ENCODE results near the gene GTF2H3.
"Not testable (repeated sequence)": the region's sequence is repeated elsewhere in the genome, so short reads cannot be mapped to it uniquely, and the experiment has no call there.

Gene GTF2H3

DNA sequence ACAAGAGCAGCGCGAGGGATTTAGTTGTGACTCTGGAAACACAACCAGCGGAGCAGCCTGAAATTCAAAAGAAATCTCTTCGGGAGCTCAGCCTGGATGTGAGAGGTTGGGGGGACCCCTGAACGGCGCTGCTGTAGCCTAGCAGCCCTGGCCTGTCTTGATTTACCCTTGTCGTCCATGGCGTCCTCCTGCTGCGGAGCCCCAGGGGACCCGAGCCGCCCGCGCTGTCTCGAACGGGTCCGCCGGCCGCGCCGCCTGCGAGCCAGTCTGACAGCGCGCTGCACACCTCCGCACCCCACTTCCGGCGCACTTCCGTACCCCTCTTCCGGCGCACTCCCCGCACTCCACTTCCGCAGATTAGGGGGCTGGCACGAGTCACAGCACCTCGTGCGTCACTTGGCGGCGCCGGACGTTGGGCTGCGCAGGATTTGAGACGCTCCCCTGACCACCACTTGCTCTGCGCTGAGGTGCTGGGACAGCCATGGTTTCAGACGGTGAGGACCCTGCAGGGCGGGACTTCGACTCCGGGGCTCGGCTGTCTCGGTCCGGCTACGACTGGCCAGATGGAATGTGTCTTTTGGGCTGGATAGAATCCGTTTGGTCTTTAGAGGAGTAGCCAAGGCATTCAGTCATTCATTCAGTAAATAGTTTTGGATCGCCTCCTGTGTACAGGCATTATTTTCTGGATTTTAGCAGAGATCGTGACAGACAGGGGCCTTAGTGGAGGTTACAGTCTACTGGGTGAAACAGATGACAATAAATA is at the start of gene GTF2H3, which contains the start of gene EIF2B1:
TSS of gene GTF2H3 (plus strand) at position 451 of the 763 bp plus-strand sequence. CDS start at position 482, 31 bp downstream.
TSS of gene EIF2B1 (minus strand) at position 308 of the 763 bp plus-strand sequence. CDS start at position 179, 129 bp downstream.
- peak; percentile 94 for DNase-seq

DNA sequence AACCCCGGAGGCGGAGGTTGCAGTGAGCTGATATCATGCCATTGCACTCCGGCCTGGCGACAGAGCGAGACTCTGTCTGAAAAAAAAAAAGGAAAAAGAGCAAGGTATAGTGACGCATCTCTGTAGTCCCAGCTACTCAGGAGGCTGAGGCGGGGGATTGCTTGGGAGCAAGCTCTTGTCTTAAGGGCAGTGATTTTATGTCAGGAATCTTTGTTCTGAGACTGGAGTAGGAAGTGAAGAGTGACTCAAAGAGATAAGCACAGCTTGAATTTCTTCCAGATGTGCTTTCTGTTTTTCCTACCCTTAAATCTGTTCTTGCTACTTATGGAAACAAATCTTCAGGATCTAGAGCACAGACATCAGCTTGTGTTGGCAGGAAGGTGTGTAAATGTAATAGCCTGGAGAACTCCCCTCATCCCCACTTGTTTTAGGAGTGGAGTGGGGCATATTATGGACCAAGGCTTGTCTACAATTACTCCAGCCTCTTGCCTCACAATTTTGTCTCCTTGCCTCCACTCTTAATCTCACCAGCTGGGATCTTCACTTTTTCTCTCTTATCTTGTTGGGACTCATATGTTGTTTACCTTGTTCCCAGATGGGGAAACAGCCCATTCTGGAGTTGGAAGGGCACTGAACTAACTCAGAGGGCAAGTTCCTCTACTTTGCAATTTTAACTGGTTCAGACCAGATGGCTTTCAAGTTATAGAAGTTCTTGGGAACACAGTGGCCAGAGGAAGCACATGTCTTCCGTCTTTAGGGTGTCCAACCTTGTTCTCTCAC is 41.7 kb upstream of the GTF2H3 start:
- no peak for DNase-seq

DNA sequence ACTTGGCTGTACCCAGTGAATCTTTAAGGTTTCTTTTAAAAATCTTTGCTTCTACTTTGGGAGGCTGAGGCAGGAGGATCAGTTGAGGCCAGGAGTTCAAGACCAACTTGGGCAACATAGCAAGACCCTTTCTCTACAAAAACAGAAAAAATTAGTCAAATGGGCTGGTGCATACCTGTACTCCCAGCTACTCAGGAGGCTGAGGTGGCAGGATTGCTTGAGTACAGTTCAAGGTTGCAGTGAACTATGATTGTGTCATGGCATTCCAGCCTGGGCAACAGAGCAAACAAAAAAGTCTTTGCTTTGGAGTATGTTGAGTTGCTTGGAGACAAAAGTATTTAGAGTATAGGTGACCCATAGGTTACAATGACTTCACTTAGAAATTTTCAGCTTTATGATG is 37.9 kb upstream of the GTF2H3 start:
- no peak for DNase-seq

DNA sequence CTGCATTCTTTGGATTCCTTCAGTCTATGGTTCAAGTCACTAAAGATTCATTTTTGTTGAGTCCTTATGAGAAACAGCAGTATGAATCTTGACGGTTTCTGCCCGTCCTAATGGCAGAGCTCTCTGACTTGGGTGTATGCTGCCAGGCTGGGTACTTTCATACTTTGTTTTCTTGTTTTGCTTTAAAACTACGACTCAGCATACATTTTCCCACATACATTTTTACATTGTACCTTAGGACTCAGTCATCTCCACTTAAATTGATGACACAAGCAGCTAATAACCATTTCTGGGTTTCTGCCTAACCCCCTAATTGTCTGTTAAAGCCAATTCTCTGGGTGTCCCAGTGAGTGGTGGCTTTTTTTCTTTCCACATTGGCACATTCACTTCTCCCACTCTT is 36.5 kb upstream of the GTF2H3 start:
- no peak for DNase-seq

DNA sequence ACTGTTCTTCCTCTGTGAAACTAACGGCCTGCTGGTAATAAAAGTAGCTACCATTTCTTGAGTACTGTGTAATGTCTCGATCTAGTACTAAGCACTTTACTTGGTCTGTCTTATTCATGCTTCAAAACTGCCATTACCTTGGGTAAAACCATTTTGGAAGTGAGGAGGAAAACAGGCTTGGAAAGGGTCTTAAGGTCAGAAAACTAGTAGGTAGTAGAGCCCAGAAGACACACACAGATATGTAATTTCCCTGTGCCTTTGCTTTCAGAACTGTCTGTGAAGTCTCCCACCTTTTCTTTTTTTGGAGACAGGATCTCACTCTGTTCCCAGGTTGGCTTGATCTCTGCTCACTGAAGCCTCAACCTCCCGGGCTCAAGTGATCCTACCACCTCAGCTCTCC is 35.1 kb upstream of the GTF2H3 start:
- no peak for DNase-seq

DNA sequence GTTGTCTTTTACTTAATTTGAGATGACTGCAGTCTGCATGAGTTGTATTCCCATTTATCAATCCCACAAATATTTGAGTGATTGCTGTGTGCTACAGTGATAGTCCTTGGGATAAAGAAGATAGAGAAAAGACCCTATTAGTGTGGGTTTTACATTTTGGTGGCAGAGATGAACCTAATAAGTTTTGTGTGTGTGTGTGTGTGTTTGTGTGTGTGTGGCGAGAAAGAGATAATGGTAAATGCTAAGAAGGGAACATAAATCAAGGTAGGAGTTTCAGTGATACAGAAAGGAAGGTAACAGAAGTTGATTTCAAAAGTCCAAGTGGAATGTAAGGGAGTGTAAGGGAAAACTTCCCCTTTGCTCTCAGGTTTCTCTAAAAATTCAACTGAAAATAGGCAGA is 34.3 kb upstream of the GTF2H3 start:
- no peak for DNase-seq

DNA sequence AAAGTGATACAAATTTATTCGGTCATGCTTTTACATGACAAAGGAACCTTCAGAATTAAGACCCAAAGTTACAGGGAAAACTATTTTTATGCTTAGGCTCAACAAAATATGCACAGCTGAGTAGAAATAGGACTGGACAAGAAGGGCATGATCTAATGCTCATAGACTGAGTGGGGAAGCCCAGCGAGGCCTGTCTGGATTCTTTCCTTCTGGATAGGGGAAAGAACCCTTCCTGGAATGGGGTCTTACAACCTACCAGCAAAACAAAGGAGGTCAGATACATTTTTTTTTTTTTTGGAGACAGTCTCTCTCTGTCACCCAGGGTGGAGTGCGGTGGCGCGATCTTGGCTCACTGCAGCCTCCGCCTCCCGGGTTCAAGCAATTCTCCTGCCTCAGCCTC is 33.9 kb upstream of the GTF2H3 start:
- DNase-seq = no peak

DNA sequence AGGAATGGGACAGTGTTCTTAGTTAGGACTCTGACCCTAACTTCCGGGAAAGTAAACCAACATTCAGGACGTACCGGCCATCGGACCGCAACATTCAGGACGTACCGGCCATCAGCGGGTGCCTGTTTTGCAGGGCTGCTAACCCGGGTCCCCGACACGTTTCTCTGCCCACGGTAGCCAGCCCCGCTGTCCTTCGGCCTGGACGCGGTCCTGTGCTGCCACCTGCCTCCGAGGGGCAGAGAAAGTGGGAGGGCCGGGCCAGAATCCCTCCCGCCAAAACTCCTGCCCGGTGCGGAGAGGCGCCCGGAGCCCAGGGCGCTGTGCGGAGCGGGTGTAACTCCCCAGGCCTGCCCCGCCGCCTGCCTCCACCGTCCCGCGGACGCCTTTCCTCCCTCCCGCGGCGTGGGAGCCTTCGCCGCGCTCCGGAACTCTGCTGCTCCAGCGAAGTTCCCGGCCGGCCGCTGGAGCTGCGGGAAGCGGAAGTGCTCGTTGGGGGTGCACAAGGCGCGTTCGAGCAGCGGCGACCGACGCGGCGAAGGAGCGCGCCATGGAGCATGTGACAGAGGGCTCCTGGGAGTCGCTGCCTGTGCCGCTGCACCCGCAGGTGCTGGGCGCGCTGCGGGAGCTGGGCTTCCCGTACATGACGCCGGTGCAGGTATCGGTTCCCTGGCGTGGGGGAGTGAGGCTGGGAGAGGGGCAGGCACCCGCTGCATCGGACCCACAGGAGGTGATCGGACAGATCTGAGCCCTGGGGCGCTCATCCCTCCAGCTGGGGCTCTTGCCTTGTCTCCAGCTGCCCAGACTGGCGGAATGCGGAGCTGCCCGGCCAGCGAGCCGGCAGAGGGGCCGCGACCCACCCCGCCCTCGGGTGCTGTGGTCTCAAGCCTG is 31.8 kb upstream of the GTF2H3 start, which contains the start of gene DDX55:
TSS of gene DDX55 (plus strand) at position 498 of the 888 bp plus-strand sequence. CDS start at position 548, 50 bp downstream.
- peak; percentile 41 for DNase-seq

DNA sequence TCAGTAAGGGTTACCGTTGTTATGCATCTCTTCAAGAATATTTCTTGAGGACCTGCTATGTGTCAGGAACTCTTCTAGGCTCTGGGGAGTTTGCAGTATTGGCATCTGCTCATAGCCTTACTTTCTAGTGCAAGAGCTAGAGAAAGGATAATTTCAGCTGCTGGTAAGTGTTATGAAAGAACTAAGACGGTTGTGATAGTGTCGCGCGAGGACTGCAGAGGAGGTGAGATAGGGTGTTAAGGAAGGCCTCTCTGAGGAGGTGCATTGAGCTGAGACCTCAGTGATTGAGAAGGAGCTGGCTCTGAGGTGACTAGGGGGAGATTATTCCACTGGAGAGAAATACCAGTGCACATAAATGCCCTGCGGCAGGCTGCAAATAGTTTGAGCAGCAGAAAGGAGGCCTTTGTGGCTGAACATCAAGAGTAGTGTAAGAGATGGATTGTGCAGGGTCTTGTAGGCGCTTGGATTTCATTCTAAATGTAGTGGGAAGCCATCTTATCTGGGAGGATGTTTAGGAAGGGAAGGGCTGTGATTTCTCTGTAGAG is 30.9 kb upstream of the GTF2H3 start:
- no peak for DNase-seq

DNA sequence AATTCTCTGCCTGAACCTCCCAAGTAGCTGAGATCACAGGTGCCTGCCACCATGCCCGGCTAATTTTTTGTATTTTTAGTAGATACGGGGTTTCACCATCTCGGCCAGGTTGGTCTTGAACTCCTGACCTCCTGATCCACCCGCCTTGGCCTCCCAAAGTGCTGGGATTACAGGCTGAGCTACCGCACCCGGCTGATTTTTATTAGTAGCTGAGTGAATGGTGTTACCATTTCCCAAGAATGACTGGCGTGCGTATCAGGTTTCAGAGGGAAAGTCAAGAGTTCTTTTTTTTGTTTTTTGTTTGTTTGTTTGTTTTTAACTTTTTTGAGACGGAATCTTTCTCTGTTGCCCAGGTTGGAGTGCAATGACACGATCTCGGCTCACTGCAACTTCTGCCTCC is 30.1 kb upstream of the GTF2H3 start:
- not testable (repeated sequence) for DNase-seq

DNA sequence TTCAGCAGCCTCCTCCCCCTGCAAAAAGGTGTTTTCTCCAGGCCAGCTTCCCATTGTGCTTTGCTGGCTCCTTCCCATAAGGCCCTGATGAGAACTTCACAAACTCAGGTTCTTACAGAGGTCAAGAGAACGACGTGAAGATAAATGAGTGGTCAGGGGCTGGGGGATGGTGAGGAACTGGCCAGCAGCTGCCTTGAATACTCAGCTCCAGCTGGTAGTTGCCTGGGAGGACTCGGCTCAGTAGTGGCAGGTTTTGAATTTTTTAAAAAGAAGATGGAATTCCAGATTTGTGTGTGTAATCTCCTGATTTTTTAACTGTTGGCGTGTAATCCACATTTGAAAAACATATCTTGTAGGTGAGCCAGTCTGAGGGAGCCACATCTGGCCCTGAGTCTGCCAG is 25.9 kb upstream of the GTF2H3 start:
- DNase-seq = no peak

DNA sequence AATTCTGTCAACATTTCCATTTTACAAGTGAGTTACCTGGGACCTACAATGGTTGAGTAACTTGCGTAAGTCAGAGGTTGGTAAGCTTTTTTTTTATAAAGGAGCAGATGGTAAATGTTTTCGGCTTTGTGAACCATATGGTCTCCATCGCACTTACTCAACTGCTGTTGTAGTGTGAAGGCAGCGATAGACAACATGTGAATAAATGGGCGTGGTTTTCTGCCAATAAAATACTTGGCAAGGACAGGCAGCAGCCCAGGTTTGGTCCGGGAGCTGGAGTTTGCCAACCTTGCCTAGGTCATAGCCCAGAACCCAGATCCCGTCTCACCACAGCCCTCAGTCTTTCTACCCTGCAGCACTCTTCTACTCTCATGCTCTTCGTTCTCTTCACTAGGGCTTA is 25.4 kb upstream of the GTF2H3 start:
- no peak for DNase-seq

DNA sequence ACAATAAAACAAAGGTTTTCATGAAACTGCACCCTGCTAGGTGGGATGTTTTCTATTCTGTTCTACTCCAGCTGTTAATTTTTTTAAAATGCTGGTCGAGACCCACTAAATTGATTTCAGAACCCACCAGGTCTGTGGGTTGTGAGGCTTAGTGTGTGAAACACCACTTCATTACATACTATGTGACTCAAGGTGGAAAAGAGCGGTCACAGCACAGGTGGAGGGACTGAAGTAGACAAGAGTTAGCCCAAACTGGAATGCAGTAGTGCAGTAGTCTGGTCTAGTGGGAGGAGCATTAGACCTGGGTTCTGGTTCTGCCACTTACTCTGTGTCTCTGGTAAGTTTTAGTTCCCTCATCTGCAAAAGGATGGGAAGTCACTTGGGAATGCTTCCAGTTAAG is 19.5 kb upstream of the GTF2H3 start:
- DNase-seq = no peak

DNA sequence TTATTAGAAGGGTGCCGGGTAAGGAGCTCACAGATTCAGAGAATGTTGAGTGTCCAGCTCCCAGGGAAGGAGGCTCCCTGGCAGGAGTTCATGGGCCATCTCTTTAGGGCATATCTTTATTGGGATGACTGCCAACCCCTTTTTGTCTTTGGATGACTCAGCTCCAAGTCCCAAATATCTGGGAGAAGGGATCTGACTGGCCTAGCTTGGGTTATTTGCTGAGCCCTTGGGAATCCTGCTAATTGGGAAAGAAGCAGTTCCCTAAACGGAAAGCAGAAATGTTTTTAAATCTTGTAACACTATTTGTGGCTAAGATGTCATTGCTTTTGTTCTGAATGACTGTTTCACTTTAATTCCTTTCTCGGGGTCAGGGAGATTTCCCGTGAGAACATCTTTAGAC is 19.1 kb upstream of the GTF2H3 start:
- no peak for DNase-seq

DNA sequence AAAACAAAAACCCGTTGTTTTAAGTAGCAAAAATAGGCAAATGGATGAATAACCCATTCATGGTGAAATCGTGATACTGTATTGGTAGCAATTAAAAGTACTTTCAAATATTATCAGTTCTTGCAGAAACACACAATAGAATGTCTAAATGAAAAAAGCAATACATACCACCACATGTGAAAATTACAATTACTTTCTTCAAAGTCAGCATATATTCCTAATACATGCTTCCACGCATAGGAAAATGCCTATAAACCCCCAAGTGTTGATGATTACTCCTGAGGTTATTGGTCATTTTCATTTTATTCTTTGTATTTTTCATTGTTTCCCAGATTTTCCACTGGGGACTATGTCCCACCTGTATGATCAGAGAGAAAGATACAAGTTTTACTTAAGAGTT is 16.5 kb upstream of the GTF2H3 start:
- no peak for DNase-seq

DNA sequence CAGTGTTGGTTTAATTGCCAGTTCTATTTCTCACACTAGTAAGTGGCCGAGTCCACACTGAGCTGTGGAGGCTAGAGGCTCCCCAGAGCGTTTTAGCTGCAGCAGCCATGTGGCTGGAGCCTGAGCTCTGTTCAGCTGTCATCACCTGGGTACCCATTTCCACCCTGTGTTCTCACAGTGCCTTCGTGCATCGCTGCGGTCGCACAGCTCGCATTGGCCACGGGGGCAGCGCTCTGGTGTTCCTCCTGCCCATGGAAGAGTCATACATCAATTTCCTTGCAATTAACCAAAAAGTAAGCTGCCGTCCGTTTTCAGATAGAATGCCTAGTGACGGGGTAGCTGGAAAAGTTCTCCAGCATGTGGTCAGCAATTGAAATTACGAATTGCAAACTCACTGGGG is 16.0 kb upstream of the GTF2H3 start:
- DNase-seq = no peak

DNA sequence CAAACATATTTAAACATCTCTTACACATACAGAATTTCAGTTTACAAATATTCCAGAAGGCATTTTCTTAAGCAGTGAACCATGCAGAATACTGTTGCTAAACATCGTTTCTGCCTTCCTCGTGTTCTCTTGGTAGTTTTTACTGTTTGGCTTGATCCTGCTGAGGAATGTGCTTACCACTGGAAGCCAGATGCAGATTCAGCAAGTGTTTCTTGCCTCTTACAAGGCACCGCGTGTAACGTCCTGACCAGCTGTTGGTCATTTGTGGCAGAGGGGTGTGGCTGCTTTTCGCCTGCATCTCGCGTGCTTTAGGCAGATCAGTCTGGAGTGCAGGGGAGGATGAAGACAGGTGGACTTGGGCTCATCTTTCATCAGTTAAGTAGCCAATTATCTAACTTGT is 12.5 kb upstream of the GTF2H3 start:
- DNase-seq = no peak

DNA sequence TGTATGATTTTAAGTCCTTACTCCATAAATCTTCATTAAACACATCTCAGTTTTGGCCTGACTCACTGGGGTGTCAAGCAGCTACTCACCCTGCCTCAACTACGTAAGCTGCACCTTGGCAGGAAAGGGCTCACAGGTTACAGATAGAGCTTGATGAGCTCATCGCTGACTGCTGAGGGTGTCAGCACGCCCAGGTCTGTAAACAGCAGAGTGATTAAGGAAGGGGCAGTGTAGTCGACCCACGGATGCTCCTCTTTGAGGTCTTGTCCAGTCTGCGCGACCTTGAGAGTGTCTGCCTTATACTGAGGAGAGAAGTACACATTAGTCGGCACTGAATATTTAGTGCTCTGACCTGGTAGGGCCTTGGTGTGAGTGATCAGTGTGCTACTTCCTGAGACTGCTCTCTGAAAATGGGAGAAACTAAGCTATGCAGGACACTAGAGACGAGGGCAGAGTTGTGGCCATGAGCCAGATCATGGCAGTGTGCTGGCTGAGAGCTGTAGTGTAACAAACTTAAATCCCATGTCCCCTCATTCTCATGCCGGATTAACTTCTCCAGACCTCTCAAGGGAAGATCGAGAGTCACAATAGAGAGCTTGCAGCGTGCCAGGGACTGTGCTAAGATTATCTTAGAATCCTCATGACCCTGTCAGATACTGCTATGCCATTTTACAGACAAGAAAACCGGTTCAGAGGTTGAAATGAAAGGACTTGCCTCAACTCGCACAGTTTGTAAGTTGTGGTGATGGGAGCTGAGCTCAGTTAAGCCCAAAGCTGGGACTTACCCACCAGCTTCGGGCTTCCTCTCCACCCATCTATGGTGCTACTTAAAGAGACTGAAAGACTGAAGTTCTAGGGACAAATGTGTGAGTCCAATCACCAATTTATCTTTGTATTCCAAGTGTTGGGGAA is 11.8 kb upstream of the GTF2H3 start:
- no peak for DNase-seq

DNA sequence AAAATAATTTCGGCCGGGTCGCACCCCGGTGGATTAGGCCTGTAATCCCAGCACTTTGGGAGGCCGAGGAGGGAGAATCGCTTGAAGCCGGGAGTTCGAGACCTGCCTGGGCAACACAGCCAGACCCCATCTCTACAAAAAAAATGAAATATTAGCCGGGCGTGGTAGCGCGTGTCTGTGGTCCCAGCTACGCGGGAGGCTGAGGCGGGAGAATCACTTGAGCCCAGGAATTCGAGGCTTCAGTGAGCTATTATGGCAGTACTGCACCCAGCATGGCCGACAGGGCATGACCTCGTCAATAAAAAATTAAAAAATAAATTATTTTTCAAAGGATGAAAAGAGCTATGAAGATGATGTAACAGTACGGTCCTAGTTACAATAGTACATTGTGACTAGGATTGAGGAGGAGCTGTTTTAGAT is 523 bp downstream of the GTF2H3 start:
- no peak for DNase-seq

DNA sequence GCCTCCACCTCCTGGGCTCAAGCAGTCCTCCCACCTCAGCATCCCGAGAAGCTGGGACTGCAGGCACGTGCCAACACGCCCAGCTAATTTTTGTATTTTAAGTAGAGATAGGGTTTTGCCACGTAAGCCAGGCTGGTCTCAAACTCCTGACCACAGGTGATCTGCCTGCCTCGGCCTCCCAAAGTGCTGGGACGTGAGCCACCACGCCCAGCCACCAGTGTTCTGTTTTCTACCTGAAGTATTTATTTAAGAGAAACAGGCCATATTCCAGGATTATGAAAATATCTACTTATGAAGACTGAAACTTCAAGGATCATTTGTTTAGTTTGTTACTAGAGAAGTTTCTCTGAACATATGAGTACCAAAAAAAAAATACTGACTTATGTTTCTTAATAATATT is 10.3 kb downstream of the GTF2H3 start:
- DNase-seq = no peak

DNA sequence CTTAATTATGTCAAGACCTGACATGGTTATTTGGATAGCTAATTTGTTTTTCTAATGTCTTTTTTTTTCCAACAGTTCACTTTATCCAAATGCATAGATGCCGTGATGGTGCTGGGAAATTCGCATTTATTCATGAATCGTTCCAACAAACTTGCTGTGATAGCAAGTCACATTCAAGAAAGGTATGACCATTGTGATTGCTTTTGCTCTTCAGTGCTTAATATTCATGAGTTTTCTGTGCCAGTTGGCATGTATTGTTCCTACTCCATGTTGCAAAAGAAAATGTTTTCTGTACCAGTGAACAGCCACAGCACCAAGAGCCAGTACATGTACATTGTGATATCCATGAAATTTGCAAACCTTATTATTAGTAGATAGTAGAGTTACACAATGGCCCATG is 11.8 kb downstream of the GTF2H3 start:
- no peak for DNase-seq

DNA sequence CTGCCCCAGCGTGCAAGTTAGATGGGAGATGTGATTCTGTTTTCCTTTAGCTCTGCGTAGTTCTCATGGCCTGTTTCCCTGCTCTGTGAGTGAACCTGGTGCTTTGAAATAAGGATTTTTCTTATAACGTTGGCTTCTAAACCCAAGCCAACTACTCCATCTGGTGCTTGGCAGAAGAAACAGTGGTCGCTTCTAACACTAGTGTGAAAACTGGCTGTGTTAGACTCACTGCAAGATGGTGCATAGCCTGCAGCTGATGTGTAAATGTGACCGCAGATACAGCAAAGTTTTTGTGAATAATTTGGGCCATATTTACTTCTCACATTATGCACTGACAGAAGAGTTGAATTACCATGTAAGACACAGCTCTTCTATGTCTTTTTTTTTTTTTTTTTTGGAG is 12.2 kb downstream of the GTF2H3 start:
- no peak for DNase-seq

All from 8988T (cell line).